Transverse colon (tissue), 4 donors: ENCODE results near the gene RNF11. TPM values are rescaled to one million over a fixed set of nuclear protein-coding genes. Genes with fewer than 3 reads are reported as not detected.

Experiments used
- DNase-seq: peaks from one replicate; pipeline ENCODE4 v3.0.0-alpha.2; 2019
- H3K27ac ChIP-seq, 4 donors: fragments of 200-600 bp; sonication (generic); 2 replicates each; pipeline ENCODE4 v1.5.1; 2016 to 2018; ENCODE audit warnings: inconsistent platforms in 4 of 4
- H3K27me3 ChIP-seq: fragments of 200-600 bp; sonication (generic); 2 replicates; pipeline ENCODE4 v1.5.1; 2017; ENCODE audit warnings: inconsistent platforms
- H3K36me3 ChIP-seq, 4 donors: fragments of 200-600 bp; sonication (generic); 2 replicates each; pipeline ENCODE4 v1.5.1; 2017 to 2019; ENCODE audit warnings: inconsistent platforms in 4 of 4
- H3K4me1 ChIP-seq, 4 donors: fragments of 200-600 bp; sonication (generic); 2 replicates each; pipeline ENCODE4 v1.5.1; 2017 to 2020; ENCODE audit warnings: inconsistent platforms in 4 of 4
- H3K4me3 ChIP-seq, 4 donors: fragments of 200-600 bp; sonication (generic); 1 replicate in 1 of 4; 2 replicates in 3 of 4; pipeline versions ENCODE4 v1.5.1 to v1.6.1; 2017 to 2019; ENCODE audit warnings: inconsistent platforms in 4 of 4
- H3K9me3 ChIP-seq, 2 donors: fragments of 200-600 bp; sonication (generic); 2 replicates each; pipeline ENCODE4 v1.5.1; 2017 to 2019; ENCODE audit warnings: inconsistent platforms in 2 of 2
- CTCF ChIP-seq, 5 experiments: fragments of 200-600 bp in 3 of 5; fragments of 450-650 bp in 2 of 5; sonication (generic) in 3 of 5; IDR thresholded peaks; 1 replicate in 2 of 5; 2 replicates in 3 of 5; pipeline ENCODE4 v1.5.1; 2016 to 2017; ENCODE audit warnings: antibody characterized with exemption in 5 of 5, inconsistent platforms in 3 of 5, mild to moderate bottlenecking in 2 of 5, moderate library complexity in 1 of 5
- EP300 ChIP-seq: sonication (generic); formaldehyde crosslinking; IDR thresholded peaks from one replicate; pipeline ENCODE4 v1.6.1; 2017; ENCODE audit warnings: antibody characterized with exemption, low read depth
- POLR2A ChIP-seq: fragments of 450-650 bp; IDR thresholded peaks from one replicate; pipeline ENCODE4 v1.6.1; 2016; ENCODE audit warnings: antibody characterized with exemption, mild to moderate bottlenecking, moderate library complexity
- POLR2AphosphoS5 ChIP-seq, 3 donors: sonication (generic); formaldehyde crosslinking; IDR thresholded peaks; one replicate each; pipeline ENCODE4 v1.6.1; 2016; ENCODE audit warnings: antibody characterized with exemption in 3 of 3
- WGBS, 2 donors: methylation state at CpG; one replicate each; pipeline ENCODE4 v1.1.5; 2018; ENCODE audit warnings: low coverage in 1 of 2; 5-methylcytosine and 5-hydroxymethylcytosine counted together
- in situ Hi-C, 4 donors: fragments of 200-750 bp; cut with MboI; loops; one replicate each; pipeline versions ENCODE4 v1.15.0 to v1.15.1; 2017; ENCODE audit warnings: low sequenced_read_pairs in 3 of 4, low pct_ligation_motif_present in 1 of 4, low pct_unique_long_range_greater_than_20kb in 1 of 4
- intact Hi-C: fragments of 100-400 bp; cut with DNase I; formaldehyde crosslinking; loops from one replicate; pipeline ENCODE4 v1.15.1; 2023; ENCODE audit warnings: low total_unique reads
- total RNA-seq, 4 donors: library from RNA; depleted of rRNA; stranded (reverse); fragments of >200 nt; gene quantifications; one replicate each; pipeline ENCODE4 v1.1.0, GENCODE V29; 2016

Gene RNF11
- total RNA-seq, 4 donors from 2014 or later: 34.8 to 72.5 (median 52.8) TPM

- DNase-seq: no peak
- intact Hi-C loops (no loop called here), in situ Hi-C loops (no loop called here)
- Histone ChIP-seq H3K36me3 (peaks cover 0 to 4% (median under 1%) of the 10 kb centered on the region in 4 donors), H3K4me3 (no peak overlapping the region), H3K9me3 (no peaks in the 10 kb centered on the region), H3K27me3 (no peaks in the 10 kb centered on the region), H3K27ac (no peak overlapping the region), H3K4me1 (peaks cover 0 to 42% (median 16%) of the 10 kb centered on the region in 4 donors)
- 100% methylated on average over 1 to 2 of the region's 2 CpGs for WGBS, 2 donors
- TF ChIP-seq CTCF (IDR thresholded peaks at IDR 0.05) (no peak), POLR2AphosphoS5 (IDR thresholded peaks at IDR 0.05) (no peak), POLR2A (no peak), EP300 (no peak)
Observed at GRCh38 chr1:51266181-51266580, 30.1 kb downstream of the RNF11 start.

- Histone ChIP-seq H3K27me3 (no peaks in the 10 kb centered on the region), H3K36me3 (peaks cover 0 to 10% (median 3%) of the 10 kb centered on the region in 4 donors), H3K9me3 (no peaks in the 10 kb centered on the region), H3K4me1 (peaks cover 0 to 40% (median 13%) of the 10 kb centered on the region in 4 donors), H3K4me3 (no peak overlapping the region), H3K27ac (no peak overlapping the region)
- intact Hi-C loops: no loop called here
- in situ Hi-C loops: no loop called here
- 94 to 100% methylated on average over 1 to 4 of the region's 4 CpGs for WGBS, 2 donors
- TF ChIP-seq CTCF (IDR thresholded peaks at IDR 0.05) (no peak), EP300 (no peak), POLR2AphosphoS5 (IDR thresholded peaks at IDR 0.05) (no peak), POLR2A (no peak)
- DNase-seq: no peak
Observed at GRCh38 chr1:51266791-51267190, 30.7 kb downstream of the RNF11 start.

- 53 to 94% methylated on average over 2 of the region's 2 CpGs for WGBS, 2 donors
Observed at GRCh38 chr1:51268634-51269033, 32.6 kb downstream of the RNF11 start.

GRCh38 chr1:51270751-51271150 is 34.7 kb downstream of the RNF11 start:
- intact Hi-C loops: no loop called here
- DNase-seq: no peak
- Histone ChIP-seq H3K9me3 (no peaks in the 10 kb centered on the region), H3K27ac (no peak overlapping the region), H3K4me1 (peaks cover 0 to 17% (median 2%) of the 10 kb centered on the region in 4 donors), H3K36me3 (peaks cover 0 to 11% (median 3%) of the 10 kb centered on the region in 4 donors), H3K4me3 (no peak overlapping the region), H3K27me3 (no peaks in the 10 kb centered on the region)
- in situ Hi-C loops: no loop called here
- TF ChIP-seq EP300 (no peak), CTCF (IDR thresholded peaks at IDR 0.05) (no peak), POLR2A (no peak), POLR2AphosphoS5 (IDR thresholded peaks at IDR 0.05) (no peak)

More at GRCh38 chr1:51268634-51269033, 32.6 kb downstream of the RNF11 start:
- peaks cover 0 to 11% (median 3%) of the 10 kb centered on the region in 4 donors for H3K36me3 ChIP-seq
- no peaks in the 10 kb centered on the region for H3K9me3 ChIP-seq
- intact Hi-C loops (no loop called here), in situ Hi-C loops (no loop called here)
- H3K27me3 ChIP-seq: no peaks in the 10 kb centered on the region
- DNase-seq: no peak
- H3K27ac ChIP-seq: peak overlapping the region in 1 of 4 donors; percentile 14
- no peak for TF ChIP-seq EP300
- TF ChIP-seq POLR2A: no peak
- TF ChIP-seq CTCF (IDR thresholded peaks at IDR 0.05): no peak
- TF ChIP-seq POLR2AphosphoS5 (IDR thresholded peaks at IDR 0.05): no peak
- H3K4me3 ChIP-seq: no peak overlapping the region
- H3K4me1 ChIP-seq: peaks cover 0 to 31% (median 7%) of the 10 kb centered on the region in 4 donors
